GM12865 (cell line): ENCODE results near the gene AOPEP.

Experiments
- DNase-seq: peaks from one replicate; pipeline ENCODE4 v3.0.0; 2010; ENCODE audit warnings: low read depth
- H3K4me3 ChIP-seq: 2 replicates; pipeline ENCODE4 v1.5.1; 2011; ENCODE audit warnings: mild to moderate bottlenecking, low read depth, low read length, control low read depth
- TF ChIP-seq, protein P1 (sequence below): IDR thresholded peaks from 2 replicates; pipeline ENCODE4 v1.5.1; 2011; ENCODE audit warnings: low read length, control low read depth, low read depth, inconsistent platforms; ENCODE audit not compliant: insufficient read depth; ENCODE audit errors: missing control alignments

Gene AOPEP

DNA sequence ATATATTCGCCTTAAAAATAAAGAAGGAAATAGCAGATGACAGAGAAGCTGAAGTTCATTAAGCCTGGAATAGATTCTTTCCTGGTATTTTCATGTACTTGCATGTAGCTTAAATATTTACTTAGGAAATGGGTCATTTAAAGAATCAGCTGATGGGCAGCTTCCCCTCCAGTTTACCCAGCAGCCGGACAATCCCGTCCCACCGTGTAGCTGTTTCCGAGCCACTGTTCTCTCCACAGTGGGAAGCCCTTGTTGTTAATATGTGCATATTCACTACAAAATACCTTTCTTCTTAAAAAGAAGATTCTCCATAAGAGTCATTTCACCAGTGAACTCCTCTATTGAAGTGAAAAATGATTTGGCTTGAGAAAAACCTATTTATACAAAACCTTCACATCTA lies 404.0 kb downstream of the AOPEP start:
- H3K4me3 ChIP-seq = no peak overlapping the region
- DNase-seq = no peak
- TF ChIP-seq, protein P1, sequence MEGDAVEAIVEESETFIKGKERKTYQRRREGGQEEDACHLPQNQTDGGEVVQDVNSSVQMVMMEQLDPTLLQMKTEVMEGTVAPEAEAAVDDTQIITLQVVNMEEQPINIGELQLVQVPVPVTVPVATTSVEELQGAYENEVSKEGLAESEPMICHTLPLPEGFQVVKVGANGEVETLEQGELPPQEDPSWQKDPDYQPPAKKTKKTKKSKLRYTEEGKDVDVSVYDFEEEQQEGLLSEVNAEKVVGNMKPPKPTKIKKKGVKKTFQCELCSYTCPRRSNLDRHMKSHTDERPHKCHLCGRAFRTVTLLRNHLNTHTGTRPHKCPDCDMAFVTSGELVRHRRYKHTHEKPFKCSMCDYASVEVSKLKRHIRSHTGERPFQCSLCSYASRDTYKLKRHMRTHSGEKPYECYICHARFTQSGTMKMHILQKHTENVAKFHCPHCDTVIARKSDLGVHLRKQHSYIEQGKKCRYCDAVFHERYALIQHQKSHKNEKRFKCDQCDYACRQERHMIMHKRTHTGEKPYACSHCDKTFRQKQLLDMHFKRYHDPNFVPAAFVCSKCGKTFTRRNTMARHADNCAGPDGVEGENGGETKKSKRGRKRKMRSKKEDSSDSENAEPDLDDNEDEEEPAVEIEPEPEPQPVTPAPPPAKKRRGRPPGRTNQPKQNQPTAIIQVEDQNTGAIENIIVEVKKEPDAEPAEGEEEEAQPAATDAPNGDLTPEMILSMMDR = no peak

DNA sequence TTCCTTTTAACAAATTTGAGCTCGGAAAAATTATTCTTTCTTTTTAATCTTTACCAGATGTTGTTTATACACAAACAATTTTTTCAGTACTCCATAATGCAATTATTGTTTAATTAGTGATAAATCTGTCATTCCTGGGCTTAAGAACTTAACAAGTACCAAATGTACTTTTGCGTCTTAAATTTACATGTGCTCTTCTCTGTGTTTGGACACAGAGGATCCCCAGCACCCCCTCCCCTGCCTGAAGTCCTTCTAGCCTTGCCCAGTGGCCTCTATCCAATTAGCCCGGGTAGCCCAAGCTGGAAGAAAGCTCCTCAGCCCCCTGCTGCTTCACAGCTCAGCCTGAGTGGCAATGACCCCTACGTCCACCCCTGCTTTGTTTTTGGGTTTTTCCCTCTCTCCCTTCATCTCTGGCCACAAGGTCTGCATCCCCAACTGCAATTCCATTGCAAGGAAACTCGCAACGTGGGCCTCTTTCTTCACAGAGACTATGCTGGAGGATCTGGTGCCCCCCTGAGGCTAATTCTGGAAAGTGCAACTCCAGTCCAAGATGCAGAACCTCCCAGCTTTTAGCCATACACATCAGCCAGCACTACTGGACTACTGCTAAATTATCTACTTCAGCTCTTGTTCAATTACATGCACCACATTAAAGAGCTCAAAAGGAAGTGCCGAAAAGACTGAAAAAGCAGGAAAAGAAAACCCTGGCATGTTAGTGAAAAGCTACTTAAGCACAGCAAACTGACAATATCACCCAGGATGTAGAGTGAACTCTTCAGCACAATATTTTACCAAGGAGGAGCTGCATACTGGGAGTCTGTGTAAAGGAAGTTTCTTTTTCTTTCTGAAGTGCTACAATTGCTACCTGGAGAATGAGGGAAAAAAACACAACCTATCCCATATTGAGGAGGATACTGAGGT lies 404.8 kb downstream of the AOPEP start:
- TF ChIP-seq, protein P1 = peak; percentile 74
- peak; percentile 43 for DNase-seq
- H3K4me3 ChIP-seq = no peak overlapping the region

DNA sequence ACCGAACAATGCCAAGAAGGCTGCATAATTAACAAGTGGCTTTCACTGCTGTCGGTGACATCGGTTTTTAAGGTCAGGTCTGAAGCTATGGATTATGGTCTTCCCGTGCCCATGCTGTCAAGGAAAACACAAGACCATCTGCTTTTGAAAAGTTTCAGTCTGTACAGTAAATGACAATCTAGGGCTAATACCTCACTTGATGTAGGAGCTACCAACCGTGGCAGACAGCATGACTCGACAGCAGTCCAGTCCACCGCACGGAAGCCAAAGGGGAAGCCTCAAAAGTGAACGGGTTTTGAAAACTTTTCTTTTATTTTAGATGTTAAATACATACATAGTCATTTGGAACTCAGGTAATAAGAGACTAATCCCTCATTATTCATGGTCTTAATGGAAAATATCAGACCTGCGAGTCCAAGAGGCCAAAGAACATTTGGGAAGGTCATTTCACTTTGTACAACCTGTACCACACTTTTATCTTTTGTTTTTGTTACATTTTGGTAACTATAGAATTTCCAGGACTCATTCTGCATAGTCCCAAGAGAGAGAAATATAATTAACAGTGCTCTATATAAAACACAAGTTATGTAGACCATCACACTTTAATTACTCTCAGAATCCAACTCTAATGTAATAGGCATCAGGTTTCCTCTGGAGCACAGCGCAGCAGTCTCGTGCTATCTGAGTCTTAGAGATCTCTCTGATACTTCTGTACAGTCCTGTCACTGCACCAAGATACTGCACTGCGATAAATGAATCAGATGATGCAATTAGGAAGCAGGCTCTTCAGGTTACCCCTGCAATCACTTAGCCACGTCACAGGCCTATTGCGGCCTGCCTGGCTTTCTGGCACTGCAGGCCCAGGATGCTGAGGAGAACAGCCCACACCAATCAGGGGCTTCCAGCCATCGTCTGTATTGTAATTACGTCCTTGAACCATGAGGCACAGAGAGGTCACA lies 406.1 kb downstream of the AOPEP start:
- H3K4me3 ChIP-seq = no peak overlapping the region
- TF ChIP-seq, protein P1 = no peak
- no peak for DNase-seq

DNA sequence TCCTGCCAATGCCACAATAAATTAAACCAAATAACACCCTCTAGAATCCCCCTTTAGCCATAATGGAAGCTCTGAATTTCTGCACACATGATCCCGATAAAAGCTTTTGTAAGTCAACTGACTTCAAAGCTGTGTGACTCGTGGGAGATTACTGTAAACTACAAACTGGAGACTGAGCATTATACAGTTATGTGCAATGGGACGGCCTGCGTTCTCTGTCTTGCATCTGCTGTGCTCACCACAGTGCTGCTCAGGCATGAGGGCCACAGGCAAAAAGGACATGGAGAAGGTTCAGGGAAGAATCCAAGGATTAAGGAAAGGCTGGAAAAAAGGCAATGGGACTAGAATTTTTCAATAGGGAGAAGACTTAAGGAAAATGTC lies 406.8 kb downstream of the AOPEP start:
- TF ChIP-seq, protein P1 = no peak
- H3K4me3 ChIP-seq = no peak overlapping the region
- no peak for DNase-seq

DNA sequence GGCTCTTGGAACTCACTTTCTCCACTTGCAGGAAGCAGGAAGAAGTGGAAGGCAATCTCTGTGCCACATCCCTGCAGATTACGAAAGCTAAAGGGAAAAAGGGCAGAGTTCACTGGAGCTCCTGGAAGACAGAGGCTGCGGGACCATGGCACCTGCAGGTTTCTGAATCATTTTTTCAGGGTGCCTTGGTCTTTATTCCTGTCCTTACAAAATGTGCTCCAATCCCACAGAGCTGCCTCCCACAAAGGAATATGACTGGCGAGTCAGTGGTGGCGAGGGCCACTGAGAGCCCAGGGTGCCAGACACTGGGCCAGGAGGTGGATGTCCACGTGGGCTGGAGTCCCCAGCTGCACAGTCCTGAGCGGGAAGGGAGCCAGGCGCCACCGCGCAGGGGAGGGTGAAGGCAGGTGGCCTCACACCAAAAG lies 408.0 kb downstream of the AOPEP start:
- DNase-seq = no peak
- TF ChIP-seq, protein P1 = no peak
- H3K4me3 ChIP-seq = no peak overlapping the region

DNA sequence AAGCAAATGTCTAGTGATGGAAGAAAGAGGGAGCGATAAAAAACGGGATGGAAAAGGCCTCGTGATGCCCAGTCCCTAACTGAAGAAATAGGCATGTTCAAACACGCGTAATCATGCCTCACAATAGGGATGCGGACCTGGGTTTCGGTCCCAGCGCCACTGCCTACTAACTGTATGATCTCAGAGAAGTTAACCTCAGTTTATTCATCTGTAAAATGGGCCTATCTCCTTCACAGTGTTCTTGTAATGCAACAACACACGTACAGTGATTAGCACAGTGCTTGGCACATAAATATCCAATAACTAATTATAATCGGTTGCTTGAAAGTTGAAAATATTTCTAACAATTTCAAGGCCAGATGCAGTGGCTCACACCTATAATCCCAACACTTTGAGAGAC lies 409.3 kb downstream of the AOPEP start:
- DNase-seq = no peak
- H3K4me3 ChIP-seq = no peak overlapping the region
- TF ChIP-seq, protein P1 = no peak
